NCI-H748 (cell line): ENCODE measurements around the gene MYEOV.

Experiments
- DNase-seq: peaks from one replicate; lab custom pipeline; 2025; ENCODE audit not compliant: unreplicated experiment; lab: John Stamatoyannopoulos, UW

MYEOV gene

DNA sequence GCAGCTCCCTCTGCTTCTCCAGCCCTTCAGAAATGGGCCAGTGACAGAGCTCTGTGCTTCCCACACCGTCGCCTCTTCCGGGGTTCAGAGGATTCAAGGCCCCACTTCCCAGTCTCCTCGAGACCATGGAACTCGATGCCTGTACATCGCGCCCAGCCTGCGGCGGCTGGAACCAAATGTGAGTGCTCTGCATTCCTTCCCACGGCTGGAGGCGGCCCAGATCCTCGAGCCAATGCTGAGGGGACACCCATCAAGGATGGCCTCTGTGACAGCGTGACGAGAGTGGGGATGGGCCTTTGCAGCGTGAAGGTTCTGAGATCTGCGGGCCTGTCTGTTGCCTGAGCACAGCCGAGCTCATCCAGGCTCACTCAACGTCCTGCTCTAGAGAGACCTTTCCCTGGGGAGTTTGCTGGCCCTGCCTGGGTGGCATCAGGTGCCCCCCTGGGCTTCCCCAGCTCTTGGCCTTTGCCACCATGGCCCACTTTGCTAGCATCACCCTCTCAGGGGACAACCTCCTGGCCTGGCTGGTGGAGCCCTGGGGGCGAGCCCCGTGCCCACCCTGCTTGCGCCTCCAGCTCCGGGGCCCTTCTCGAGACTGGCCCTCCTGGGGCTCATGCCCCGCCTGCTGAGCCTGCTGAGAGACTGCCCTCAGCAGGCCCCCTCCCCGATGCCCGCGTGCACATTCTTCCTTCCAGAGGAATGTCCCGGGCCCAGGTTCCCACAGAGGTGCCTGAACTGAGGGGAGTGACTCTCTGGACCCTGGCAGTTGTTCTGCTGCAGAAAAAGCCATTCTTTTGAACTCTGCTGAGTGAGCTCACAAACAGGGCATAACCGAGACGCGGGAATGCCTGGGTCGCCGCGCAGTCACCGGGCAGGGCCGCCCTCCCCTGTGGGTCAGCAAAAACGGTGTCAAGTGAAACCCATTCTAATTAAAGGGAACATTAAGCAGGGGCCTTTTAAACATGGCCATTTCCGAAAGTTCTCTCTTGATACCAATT is 7.3 kb upstream of the MYEOV start:
- no peak for DNase-seq

DNA sequence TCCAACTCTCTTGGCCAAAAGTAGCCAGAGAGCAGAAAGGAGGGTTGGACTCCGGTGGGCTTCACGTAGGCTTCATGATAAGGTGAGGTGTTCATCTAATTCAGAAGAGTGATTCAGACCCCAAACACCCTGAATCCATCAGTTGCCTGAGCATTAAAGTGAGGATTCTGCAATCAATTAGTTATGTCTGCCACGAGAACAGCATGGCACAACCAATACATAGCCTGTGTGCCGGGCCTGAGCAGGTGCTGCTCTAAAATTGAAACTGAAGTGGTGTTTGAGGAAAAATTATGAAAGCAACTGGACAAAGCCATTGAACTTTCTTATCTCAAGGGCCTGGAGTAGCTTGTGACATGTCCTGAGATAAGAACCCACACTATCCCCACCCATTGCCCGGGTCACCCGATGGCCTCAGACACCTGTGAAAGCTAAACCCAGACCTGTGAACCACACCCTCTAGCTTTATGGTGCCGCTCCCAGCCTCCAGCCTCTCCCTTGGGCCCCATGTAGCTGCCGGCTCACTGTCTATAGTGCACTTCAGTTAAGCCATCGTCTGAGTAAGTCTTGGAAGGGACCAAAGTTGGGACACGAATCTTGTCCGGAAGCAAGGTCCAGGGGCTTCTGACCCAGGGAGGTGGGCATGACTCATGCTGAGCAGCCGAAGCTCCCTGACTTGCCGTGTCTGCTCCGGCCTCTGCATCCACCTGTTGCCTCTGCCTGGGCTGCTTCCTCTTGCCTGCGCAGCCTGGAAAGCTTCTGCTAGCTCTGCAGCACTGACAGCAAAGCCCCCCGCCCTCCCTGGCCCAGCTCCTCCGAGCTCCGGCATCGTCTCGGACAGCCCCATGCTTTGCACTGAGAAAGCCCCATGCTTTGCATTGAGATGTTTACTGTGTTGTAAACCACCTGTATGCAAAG is 5.7 kb upstream of the MYEOV start:
- peak; percentile 35 for DNase-seq

GRCh38 chr11:69288883-69289242 is 5.1 kb upstream of the MYEOV start:
- no peak for DNase-seq

GRCh38 chr11:69290806-69291205 is 3.1 kb upstream of the MYEOV start:
- DNase-seq = no peak

DNA sequence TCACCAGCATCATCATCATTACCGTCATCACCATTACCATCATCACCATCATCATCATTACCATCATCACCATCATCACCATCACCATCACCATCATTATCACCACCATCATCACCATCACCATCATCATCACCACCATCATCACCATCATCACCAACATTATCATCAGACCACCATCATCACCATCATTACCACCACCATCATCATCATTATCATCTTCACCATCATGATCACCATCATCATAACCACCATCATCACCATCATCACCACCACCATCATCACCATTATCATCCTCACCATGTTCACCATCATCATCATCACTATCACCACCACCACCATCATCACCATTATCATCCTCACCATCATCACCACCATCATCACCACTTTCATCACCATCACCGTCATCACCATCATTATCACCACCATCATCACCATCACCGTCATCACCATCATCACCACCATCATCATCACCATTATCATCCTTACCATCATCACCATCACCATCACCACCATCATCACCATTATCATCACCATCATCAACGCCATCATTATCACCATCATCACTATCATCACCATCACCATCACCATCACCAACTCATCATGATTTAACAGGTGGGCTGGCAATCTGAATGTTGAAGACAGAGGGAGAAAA is 2.4 kb upstream of the MYEOV start:
- DNase-seq = no peak

- DNase-seq = peak; percentile 26
Observed at GRCh38 chr11:69292221-69292648, 1.7 kb upstream of the MYEOV start.

GRCh38 chr11:69293087-69293486 is 868 bp upstream of the MYEOV start:
- DNase-seq = no peak

DNA sequence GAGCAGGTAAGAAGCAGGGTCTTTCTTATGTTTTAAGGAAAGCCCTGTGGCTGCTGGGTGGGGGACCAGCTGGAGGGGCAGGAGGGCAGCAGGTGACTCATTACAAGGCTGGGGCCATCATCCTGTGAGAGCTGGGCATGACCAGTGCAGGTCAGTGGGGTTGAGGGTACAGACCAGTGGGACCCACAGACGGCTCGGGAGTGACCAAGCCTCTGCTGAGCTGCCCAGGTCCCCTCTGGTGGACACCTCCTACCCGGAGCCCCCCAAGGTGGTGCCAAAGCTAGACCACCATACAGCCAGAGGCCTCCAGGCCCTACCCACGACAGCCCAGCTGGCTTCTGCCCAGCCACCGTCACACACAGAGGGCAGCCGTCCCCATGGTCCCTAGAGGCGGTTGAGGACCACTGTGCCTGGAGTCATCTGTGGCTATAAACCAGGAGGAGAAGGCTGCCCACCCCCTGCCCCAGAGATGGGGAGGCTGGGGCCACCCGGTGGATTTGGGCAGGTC is 670 bp downstream of the MYEOV start:
- DNase-seq = no peak

- DNase-seq = no peak
Observed at GRCh38 chr11:69295079-69295994, 1.4 kb downstream of the MYEOV start.

- DNase-seq = no peak
Observed at GRCh38 chr11:69295995-69296889, 2.3 kb downstream of the MYEOV start.

GRCh38 chr11:69296890-69297786 is 3.2 kb downstream of the MYEOV start:
- DNase-seq = peak; percentile 77

DNA sequence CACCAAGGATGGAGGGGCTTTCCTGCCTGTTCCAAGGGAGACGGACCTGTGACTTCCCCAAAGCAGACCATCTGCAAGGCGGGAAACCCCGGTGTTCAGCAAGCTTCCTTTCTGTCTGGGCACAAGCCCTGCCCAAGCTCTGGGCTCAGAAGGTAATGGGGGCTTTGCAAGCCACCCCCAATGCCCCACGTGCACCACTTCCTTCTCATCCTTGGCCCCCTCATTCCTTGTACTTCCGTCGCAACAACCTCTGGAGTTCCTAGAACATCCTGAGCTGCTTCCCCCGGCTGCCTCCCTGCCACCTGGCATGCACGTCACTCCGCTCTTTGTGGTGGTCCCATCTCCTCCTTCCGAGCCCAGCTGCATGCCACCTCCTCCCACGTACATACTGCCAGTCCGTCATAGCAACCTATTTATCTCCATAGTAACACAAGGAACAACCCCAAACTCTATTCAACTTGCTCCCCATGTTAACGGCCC is 3.9 kb downstream of the MYEOV start:
- no peak for DNase-seq

GRCh38 chr11:69298267-69299022 is 4.5 kb downstream of the MYEOV start:
- no peak for DNase-seq

DNA sequence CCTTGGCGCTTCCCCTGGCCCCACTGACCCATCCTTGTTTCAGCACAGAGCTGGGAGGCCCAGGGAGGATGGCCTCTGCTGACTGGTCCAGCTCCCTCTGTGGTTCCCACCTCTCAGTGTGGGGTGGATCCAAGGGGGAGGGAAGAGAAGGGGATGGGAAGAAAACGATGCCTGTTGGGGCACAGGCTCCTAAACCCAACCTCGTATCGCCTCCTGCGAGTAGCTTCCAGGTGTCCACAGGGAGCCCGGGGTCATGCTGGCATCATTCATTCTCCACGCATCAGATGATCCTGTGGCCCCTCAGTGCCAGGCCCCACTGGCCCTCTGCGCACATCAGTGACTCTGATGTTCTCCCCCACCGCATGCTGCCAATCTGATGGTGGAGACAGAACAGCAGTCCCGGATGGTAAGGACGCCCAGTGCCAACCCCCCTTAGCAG is 5.1 kb downstream of the MYEOV start:
- no peak for DNase-seq

DNA sequence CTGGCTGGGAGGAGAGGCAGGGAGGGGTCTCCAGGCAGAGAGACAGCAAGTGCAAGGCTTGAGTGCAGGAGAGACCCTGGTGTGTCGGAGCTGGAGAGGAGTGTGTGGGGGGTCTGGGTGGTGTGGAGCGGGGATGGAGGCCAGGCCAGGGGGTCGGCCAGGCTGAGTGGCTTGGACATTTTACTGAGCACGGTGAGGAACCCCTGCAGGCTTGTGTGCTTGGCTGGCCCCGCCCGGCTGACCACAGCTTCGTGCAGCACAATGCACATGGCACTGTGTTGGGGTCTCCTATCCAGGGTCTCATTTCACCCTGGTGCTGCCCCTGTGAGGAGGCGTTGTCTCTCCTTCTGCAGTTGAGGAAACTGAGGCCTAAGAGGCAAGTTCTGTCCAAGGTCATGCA is 5.6 kb downstream of the MYEOV start:
- DNase-seq = no peak

- no peak for DNase-seq
Observed at GRCh38 chr11:69300120-69301060, 6.4 kb downstream of the MYEOV start.
